ENCODE data around the gene SYNGR1. TPM values are rescaled to one million over a fixed set of nuclear protein-coding genes. Genes with fewer than 3 reads are reported as not detected.

Gene SYNGR1
- total RNA-seq, 4 donors from 2014 or later: 25.5 to 51.3 (median 38.9) TPM

DNA sequence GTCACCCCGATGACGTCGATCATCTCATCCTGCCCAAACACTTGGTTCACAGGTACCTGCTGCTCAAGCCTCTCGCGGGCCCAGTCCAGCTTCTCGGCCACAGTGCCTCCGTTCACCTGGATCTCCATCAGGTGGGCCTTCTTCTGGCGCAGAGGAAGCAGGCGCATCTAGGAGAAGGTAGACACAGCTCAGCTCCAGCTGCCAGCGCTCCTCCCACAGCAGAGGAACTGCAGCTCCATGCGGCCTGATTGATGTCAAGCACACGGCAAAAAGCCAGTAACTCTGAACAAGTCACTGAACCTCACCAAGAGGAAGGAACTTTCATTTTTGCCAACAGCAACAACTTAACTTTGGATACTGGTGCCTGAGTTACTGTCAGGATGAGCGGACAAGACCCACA lies 34.4 kb upstream of the SYNGR1 start:
- intact Hi-C loops (cut with DNase I; ENCODE audit: low total_unique reads): loop anchor here (5.0 to 10.0 kb wide), 2 partner anchors 209 to 443 kb away; partner anchors contain the start of genes ATF4 and CBX6
- WGBS, 2 donors: 76 to 88% methylated on average over 13 of the region's 13 CpGs
- TF ChIP-seq, protein P1, sequence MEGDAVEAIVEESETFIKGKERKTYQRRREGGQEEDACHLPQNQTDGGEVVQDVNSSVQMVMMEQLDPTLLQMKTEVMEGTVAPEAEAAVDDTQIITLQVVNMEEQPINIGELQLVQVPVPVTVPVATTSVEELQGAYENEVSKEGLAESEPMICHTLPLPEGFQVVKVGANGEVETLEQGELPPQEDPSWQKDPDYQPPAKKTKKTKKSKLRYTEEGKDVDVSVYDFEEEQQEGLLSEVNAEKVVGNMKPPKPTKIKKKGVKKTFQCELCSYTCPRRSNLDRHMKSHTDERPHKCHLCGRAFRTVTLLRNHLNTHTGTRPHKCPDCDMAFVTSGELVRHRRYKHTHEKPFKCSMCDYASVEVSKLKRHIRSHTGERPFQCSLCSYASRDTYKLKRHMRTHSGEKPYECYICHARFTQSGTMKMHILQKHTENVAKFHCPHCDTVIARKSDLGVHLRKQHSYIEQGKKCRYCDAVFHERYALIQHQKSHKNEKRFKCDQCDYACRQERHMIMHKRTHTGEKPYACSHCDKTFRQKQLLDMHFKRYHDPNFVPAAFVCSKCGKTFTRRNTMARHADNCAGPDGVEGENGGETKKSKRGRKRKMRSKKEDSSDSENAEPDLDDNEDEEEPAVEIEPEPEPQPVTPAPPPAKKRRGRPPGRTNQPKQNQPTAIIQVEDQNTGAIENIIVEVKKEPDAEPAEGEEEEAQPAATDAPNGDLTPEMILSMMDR (IDR thresholded peaks at IDR 0.05): no peak
- no peak for TF ChIP-seq POLR2A (IDR thresholded peaks at IDR 0.05)
- no peak for DNase-seq (ENCODE audit: low spot score in 2 of 2)
- no peak overlapping the region for H3K4me3 ChIP-seq (ENCODE audit: low read depth, poor library complexity, severe bottlenecking)

DNA sequence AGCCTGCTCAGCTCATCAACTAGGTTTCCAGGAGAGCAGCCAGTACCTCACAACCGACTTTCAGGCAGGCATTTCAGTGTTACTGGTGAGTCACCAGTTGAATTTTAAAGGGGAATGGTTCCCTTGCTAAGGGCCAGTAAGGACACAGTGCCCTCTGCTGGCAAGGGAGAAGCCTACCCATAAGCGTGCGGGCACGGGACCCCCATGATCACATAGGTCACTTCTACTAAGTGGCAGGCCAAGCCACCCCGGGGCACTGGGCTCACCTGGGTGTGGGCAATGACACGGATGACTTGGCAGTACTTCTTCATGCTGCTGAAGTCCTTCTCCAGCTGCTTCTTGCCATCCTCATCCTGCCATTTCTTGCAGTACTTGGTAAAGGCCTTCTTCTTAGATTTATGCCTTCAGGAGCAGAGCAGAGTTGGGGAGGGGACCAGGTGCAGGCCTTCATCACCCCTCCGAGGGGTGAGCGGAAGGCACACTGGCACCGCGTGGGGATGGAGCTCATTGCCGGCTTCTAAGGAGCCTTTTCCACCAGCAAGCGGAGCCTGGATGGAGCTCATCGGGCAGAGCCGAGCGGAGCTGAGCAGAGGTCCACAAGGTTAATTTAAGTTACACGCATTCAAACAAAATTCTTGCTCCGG lies 33.2 kb upstream of the SYNGR1 start:
- DNase-seq (ENCODE audit: low spot score in 2 of 2): peak; percentile 75 to 94
- no peak overlapping the region for H3K4me3 ChIP-seq (ENCODE audit: low read depth, poor library complexity, severe bottlenecking)
- intact Hi-C loops (cut with DNase I; ENCODE audit: low total_unique reads): loop anchor here (5.0 to 10.0 kb wide), 2 partner anchors 208 to 444 kb away; partner anchors contain the start of genes ATF4 and CBX6
- TF ChIP-seq, protein P1 (IDR thresholded peaks at IDR 0.05): peak in 1 of 3 donors; percentile 78
- no peak for TF ChIP-seq POLR2A (IDR thresholded peaks at IDR 0.05)
- 34 to 38% methylated on average over 17 of the region's 17 CpGs for WGBS, 2 donors

DNA sequence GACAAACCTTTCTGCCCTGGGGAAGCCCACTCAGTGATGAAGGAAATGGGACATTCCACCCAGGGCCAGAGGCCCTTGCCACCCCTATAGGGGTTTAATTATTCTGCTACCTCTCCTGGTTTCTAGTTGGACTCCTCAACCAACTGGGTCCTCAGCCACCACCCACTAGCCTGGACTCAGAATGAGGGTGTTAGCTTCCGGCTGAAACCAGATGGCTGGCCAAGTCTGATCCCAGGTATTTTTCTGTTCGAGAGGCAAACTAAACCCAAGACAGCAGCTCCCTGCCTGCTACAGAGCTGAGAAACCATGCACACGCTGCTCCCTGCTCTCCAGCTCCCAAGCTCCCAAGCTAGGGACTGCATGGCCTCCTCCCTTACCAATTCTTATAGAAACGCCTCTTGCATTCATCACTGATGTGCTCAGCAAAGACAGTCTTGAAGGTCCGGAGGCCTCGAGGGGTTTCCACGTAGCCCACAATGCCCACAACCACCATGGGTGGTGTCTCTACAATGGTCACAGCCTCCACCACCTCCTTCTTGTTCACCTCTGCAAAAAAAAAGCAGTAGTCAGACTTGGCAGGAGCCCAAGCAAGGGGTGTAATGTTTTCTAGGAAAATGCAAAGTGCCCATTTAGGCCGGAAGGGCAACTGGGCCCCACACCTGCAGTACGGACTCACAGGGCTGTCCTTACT lies 32.6 kb upstream of the SYNGR1 start:
- no peak for DNase-seq (ENCODE audit: low spot score in 2 of 2)
- no peak overlapping the region for H3K4me3 ChIP-seq (ENCODE audit: low read depth, poor library complexity, severe bottlenecking)
- WGBS, 2 donors: 53 to 56% methylated on average over 9 of the region's 9 CpGs
- TF ChIP-seq POLR2A (IDR thresholded peaks at IDR 0.05): no peak
- TF ChIP-seq, protein P1 (IDR thresholded peaks at IDR 0.05): no peak
- intact Hi-C loops (cut with DNase I; ENCODE audit: low total_unique reads): loop anchor here (5.0 to 10.0 kb wide), 2 partner anchors 208 to 445 kb away; partner anchors contain the start of genes ATF4 and CBX6

DNA sequence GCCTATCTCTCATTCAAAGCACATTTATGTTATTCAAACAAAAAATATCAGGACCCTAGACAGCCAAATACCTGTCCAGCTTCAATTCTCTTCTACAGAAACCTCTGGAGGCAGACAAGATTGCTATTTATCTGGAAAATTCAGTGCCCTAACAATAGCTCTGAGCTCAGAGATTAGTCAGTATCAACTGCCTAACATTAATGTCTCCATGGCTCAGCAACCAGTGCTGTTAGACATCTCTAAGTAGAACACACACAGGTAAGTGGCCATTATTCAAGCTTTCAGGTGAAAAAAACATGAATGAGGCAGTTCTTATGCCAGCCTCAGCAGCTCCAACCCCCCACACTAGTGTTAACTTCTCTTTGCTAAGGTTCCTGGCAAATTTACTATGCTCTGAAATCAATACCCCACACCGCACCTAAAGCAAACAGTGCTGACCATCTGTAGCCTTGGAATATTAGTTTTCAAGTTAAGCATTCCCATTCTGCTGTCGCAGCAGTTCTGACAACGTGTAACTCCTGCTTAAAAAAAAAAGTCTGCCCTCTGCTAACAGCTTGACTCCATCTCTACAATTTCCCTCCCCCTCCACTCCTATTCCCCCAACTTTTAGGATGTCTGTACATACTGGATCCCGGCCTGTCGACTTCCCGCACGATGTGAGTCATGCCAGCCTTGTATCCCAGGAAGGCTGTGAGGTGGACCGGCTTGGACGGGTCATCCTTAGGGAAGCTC lies 31.9 kb upstream of the SYNGR1 start:
- H3K4me3 ChIP-seq (ENCODE audit: low read depth, poor library complexity, severe bottlenecking): no peak overlapping the region
- 9 to 19% methylated on average over 9 of the region's 9 CpGs for WGBS, 2 donors
- no peak for DNase-seq (ENCODE audit: low spot score in 2 of 2)
- intact Hi-C loops (cut with DNase I; ENCODE audit: low total_unique reads): loop anchor here (5.0 to 10.0 kb wide), 2 partner anchors 207 to 446 kb away; partner anchors contain the start of genes ATF4 and CBX6
- TF ChIP-seq, protein P1 (IDR thresholded peaks at IDR 0.05): no peak
- no peak for TF ChIP-seq POLR2A (IDR thresholded peaks at IDR 0.05)

DNA sequence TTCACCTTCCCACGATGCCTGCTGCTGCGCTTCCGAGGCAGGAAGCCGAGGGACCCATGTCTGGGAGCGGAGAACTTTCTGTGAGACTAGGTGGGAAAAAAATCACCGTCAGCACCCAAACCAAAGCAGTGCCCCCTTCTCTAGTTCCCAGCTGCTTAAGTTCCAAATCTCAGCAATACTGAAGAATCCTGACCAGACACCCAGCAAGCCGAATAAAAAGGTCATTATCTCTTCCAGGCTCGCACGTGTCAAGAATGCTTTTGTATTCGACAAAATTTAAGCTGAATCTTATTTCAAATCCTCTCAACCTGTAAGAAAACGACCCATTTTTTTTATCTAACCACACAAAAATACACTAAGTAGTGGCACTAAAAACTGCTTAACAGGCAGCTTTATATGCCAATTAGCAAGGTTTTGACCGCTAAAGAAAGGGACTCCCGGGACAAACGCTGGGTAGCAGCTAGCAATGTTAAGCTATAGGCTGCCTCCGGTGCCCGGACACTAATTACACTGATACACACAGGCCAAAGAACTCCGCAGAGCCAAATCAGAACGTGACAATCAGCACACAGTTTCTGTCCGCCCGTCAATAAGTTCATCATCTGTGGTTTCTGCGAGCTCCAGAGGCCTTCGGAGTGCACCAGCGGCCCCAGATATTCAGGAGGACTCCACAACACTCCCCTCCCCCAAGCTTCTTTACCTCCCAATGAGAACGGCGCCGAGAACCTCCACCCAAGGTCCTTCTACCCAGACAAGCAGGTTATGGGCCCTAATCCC lies 31.1 kb upstream of the SYNGR1 start:
- H3K4me3 ChIP-seq (ENCODE audit: low read depth, poor library complexity, severe bottlenecking): peak overlapping the region; percentile 65
- DNase-seq (ENCODE audit: low spot score in 2 of 2): peak in 1 of 2 donors; percentile 35
- intact Hi-C loops (cut with DNase I; ENCODE audit: low total_unique reads): loop anchor here (5.0 to 10.0 kb wide), 2 partner anchors 206 to 446 kb away; partner anchors contain the start of genes ATF4 and CBX6
- 3% methylated on average over 26 of the region's 26 CpGs for WGBS, 2 donors
- no peak for TF ChIP-seq POLR2A (IDR thresholded peaks at IDR 0.05)
- TF ChIP-seq, protein P1 (IDR thresholded peaks at IDR 0.05): no peak
